Measurements from ENCODE around the gene SLC25A21.

GRCh38 chr14:37019488-37019887, 152.9 kb downstream of the SLC25A21 start:
- no peak for TF ChIP-seq CTCF (IDR thresholded peaks at IDR 0.05)
- no peak for TF ChIP-seq POLR2A (IDR thresholded peaks at IDR 0.05)
- no peak for TF ChIP-seq POLR2AphosphoS5 (IDR thresholded peaks at IDR 0.05)
- TF ChIP-seq EP300 (IDR thresholded peaks at IDR 0.05; ENCODE audit: low read depth): no peak
